ENCODE data around the gene C1S. TPM values are rescaled to one million over a fixed set of nuclear protein-coding genes. Genes with fewer than 3 reads are reported as not detected.

The C1S gene
- total RNA-seq, 2 donors from 2014 or later: 105 to 157 TPM

DNA sequence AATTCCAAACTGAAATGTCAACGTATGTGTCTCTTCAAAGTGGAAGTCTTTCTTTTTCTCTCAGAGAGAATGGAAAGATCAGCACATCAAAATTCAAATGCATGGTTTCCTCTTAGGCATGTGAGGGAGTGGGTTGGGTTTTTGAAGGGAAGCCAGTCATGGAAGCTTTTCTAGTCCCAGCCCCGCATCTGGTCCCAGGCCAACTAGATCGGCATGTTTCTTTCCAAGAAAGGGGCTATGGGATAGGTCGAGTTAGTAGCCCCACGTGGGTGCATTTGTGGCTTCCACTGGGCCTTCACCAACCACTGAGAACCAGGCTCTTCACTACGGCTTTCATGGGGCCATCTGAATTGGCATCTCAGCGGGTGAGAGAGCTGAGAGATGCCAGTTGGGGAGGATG lies 6.6 kb downstream of the C1S start:
- TF ChIP-seq POLR2A (IDR thresholded peaks at IDR 0.05): no peak
- TF ChIP-seq, protein P1, sequence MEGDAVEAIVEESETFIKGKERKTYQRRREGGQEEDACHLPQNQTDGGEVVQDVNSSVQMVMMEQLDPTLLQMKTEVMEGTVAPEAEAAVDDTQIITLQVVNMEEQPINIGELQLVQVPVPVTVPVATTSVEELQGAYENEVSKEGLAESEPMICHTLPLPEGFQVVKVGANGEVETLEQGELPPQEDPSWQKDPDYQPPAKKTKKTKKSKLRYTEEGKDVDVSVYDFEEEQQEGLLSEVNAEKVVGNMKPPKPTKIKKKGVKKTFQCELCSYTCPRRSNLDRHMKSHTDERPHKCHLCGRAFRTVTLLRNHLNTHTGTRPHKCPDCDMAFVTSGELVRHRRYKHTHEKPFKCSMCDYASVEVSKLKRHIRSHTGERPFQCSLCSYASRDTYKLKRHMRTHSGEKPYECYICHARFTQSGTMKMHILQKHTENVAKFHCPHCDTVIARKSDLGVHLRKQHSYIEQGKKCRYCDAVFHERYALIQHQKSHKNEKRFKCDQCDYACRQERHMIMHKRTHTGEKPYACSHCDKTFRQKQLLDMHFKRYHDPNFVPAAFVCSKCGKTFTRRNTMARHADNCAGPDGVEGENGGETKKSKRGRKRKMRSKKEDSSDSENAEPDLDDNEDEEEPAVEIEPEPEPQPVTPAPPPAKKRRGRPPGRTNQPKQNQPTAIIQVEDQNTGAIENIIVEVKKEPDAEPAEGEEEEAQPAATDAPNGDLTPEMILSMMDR (IDR thresholded peaks at IDR 0.05): no peak

DNA sequence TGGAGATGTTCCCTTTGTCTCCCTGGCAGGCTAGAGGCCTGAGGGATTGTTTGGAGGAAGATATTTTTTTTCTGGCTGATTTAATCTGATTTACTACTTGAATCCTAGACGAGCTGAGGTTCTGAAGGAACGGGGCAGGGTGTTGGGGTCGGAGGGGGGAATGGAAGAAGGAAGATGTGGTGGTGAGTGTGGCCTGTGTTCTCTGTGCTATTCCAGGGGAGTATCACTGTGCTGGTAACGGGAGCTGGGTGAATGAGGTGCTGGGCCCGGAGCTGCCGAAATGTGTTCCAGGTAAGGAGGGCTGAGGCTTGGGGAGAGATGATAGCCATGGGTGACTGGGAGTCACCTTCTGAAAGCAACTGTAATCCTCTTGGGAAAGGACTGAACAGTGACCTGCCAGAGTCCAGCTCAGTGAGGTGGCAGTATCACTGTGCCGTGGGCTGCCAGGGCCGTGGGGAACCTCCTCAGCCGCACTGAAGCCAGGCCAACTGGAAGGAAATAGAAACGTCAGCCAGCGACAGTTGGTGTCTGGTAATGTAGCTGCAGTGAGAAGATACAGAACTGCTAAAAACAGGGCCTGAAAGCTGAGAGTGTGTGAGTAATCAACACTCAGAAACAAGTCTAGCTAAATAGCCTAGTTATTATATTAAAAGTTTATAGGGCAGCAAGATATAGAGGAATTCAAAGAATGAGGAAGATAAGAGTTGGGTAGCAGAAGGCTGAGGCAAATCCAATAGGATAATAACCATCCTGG lies 7.9 kb downstream of the C1S start:
- peak overlapping the region; percentile 41 to 85 (median 67) for H3K27ac ChIP-seq
- DNase-seq: peak in 1 of 4 donors; percentile 30

More for the DNA sequence above, 6.6 kb downstream of the C1S start:
- ATAC-seq (no peak), DNase-seq (no peak)
- H3K4me3 ChIP-seq: no peak overlapping the region
- H3K36me3 ChIP-seq (replicated peaks in 1 of 2; ENCODE audit: insufficient read depth in 1 of 2, low read depth in 2 of 2): no peaks in the 10 kb centered on the region
- WGBS, 2 donors: 64 to 72% methylated on average over 6 to 7 of the region's 7 CpGs
- intact Hi-C loops (cut with DNase I): no loop called here
- H3K27ac ChIP-seq: peak overlapping the region in 3 of 4 donors; percentile 65 to 85 (median 69)
- H3K27me3 ChIP-seq: no peaks in the 10 kb centered on the region
- no peaks in the 10 kb centered on the region for H3K9me3 ChIP-seq
- H3K4me1 ChIP-seq: peaks cover 27% of the 10 kb centered on the region

DNA sequence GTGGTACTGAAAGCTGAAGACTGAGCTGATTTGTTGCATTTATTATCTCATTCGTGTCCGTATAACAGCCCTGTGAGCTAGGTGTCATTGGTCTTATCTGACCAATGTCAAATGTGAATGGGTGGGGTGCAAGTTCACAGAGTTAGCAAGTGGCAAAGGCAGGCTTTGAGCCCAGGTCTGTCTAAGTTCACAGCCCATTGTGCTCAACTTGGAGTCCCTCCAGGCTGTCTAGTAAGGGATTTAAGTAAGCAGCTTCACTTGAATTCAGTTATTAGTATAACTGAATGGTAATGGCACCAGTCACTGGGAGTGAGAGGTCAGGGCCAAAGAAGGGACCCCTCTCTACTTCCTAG lies 8.5 kb downstream of the C1S start:
- 36 to 47% methylated on average over 2 of the region's 2 CpGs for WGBS, 2 donors
- H3K4me1 ChIP-seq: peaks cover 27% of the 10 kb centered on the region
- intact Hi-C loops (cut with DNase I): no loop called here
- DNase-seq (peak in 1 of 4 donors; percentile 22), ATAC-seq (no peak)
- H3K27ac ChIP-seq: peak overlapping the region; percentile 34 to 85 (median 67)
- TF ChIP-seq, protein P1 (IDR thresholded peaks at IDR 0.05): no peak
- no peak for TF ChIP-seq POLR2A (IDR thresholded peaks at IDR 0.05)
- H3K36me3 ChIP-seq (replicated peaks in 1 of 2; ENCODE audit: insufficient read depth in 1 of 2, low read depth in 2 of 2): no peaks in the 10 kb centered on the region
- H3K27me3 ChIP-seq: no peaks in the 10 kb centered on the region
- no peak overlapping the region for H3K4me3 ChIP-seq
- H3K9me3 ChIP-seq: no peaks in the 10 kb centered on the region

More for the DNA sequence above, 7.9 kb downstream of the C1S start:
- intact Hi-C loops (cut with DNase I): no loop called here
- WGBS, 2 donors: 51 to 57% methylated on average over 10 to 11 of the region's 11 CpGs
- peak; percentile 84 for ATAC-seq
- H3K4me1 ChIP-seq: peaks cover 27% of the 10 kb centered on the region
- TF ChIP-seq, protein P1 (IDR thresholded peaks at IDR 0.05): no peak
- no peak for TF ChIP-seq POLR2A (IDR thresholded peaks at IDR 0.05)
- H3K36me3 ChIP-seq (replicated peaks in 1 of 2; ENCODE audit: insufficient read depth in 1 of 2, low read depth in 2 of 2): no peaks in the 10 kb centered on the region
- H3K4me3 ChIP-seq: no peak overlapping the region
- no peaks in the 10 kb centered on the region for H3K27me3 ChIP-seq
- H3K9me3 ChIP-seq: no peaks in the 10 kb centered on the region

DNA sequence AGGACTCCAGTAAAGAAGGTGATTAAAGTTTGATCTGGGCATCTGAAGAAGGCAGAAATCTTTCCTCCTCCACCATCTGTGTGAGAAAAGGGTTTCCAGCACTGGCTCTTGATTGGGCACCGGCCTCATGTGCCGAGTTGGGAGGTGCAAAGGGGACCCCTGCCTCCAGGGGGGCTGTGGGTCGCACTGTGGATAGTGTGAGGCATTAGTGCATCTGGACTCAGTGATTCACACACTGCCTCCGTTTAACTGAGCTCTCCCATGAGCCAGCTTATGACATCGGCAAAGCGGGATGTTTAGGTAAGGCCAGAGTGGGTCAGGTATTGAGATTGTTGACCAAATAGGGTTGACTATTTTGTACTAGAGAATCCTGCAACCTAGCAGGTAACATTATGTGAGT lies 8.9 kb downstream of the C1S start:
- DNase-seq (no peak), ATAC-seq (no peak)
- WGBS, 2 donors: 72 to 78% methylated on average over 6 of the region's 6 CpGs
- no peaks in the 10 kb centered on the region for H3K36me3 ChIP-seq (replicated peaks in 1 of 2; ENCODE audit: insufficient read depth in 1 of 2, low read depth in 2 of 2)
- no peaks in the 10 kb centered on the region for H3K9me3 ChIP-seq
- TF ChIP-seq POLR2A (IDR thresholded peaks at IDR 0.05): no peak
- TF ChIP-seq, protein P1 (IDR thresholded peaks at IDR 0.05): no peak
- no peak overlapping the region for H3K4me3 ChIP-seq
- peak overlapping the region; percentile 34 to 85 (median 67) for H3K27ac ChIP-seq
- H3K27me3 ChIP-seq: no peaks in the 10 kb centered on the region
- intact Hi-C loops (cut with DNase I): no loop called here
- H3K4me1 ChIP-seq: peaks cover 27% of the 10 kb centered on the region

DNA sequence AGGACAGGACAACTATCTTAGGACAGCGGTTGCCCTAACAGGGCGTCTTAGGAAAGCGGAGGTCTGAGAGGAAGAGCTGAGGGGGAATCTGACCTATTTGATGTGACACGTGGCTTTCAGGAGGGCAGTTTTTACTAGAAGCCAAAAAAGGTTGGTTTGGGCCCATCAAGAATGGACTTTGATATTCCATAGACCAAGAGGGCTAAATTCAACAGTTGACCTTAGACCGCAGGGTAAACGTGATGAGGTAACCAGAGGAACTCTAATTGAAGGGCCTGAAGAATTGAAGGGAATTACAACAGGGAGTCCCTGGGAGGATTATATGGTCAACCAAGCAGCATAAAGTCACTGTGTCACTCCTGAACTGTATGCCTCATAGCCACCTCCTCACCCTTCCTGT lies 11.5 kb downstream of the C1S start:
- ATAC-seq (no peak), DNase-seq (no peak)
- H3K27ac ChIP-seq: no peak overlapping the region
- TF ChIP-seq POLR2A (IDR thresholded peaks at IDR 0.05): no peak
- TF ChIP-seq, protein P1 (IDR thresholded peaks at IDR 0.05): no peak
- intact Hi-C loops (cut with DNase I): no loop called here
- 78 to 80% methylated on average over 6 of the region's 6 CpGs for WGBS, 2 donors
- no peak overlapping the region for H3K4me3 ChIP-seq
- no peaks in the 10 kb centered on the region for H3K9me3 ChIP-seq
- H3K27me3 ChIP-seq: no peaks in the 10 kb centered on the region
- peaks cover 27% of the 10 kb centered on the region for H3K4me1 ChIP-seq
- H3K36me3 ChIP-seq (replicated peaks in 1 of 2; ENCODE audit: insufficient read depth in 1 of 2, low read depth in 2 of 2): no peaks in the 10 kb centered on the region

Data from body of pancreas (tissue), 4 donors.